WI38 (cell line): ENCODE results near the gene SLAMF8.

Experiments
- H3K4me3 ChIP-seq: 2 replicates; pipeline ENCODE4 v1.5.1; 2011; ENCODE audit warnings: low read depth, mild to moderate bottlenecking, control low read depth, low read length
- CTCF ChIP-seq: IDR thresholded peaks from 2 replicates; pipeline ENCODE4 v1.5.1; 2012; ENCODE audit warnings: low read depth, mild to moderate bottlenecking, control low read depth, low read length

Gene SLAMF8

GRCh38 chr1:159826441-159827101 is at the start of gene SLAMF8:
TSS of gene SLAMF8 (plus strand) at chr1:159826873. CDS start at chr1:159826899, 26 bp downstream.
- H3K4me3 ChIP-seq: no peak within 1 kb of the TSS

GRCh38 chr1:159778266-159778665 is 48.4 kb upstream of the SLAMF8 start:
- TF ChIP-seq CTCF: no peak

More at GRCh38 chr1:159826441-159827101, at the start of gene SLAMF8:
- TF ChIP-seq CTCF: no peak

GRCh38 chr1:159779403-159779851 is 47.2 kb upstream of the SLAMF8 start:
- no peak overlapping the region for H3K4me3 ChIP-seq
- no peak for TF ChIP-seq CTCF

More at GRCh38 chr1:159778266-159778665, 48.4 kb upstream of the SLAMF8 start:
- H3K4me3 ChIP-seq: no peak overlapping the region

GRCh38 chr1:159780583-159781582 is 45.8 kb upstream of the SLAMF8 start, which contains the start of gene DUSP23:
TSS of gene DUSP23 (plus strand) at chr1:159780962. CDS start at chr1:159781101, 139 bp downstream.
- TF ChIP-seq CTCF: peak; percentile 81
- peak within 1 kb of the TSS; percentile 48 for H3K4me3 ChIP-seq

GRCh38 chr1:159781992-159782391 is 44.7 kb upstream of the SLAMF8 start:
- no peak for TF ChIP-seq CTCF
- no peak overlapping the region for H3K4me3 ChIP-seq

- no peak for TF ChIP-seq CTCF
- no peak overlapping the region for H3K4me3 ChIP-seq
Observed at GRCh38 chr1:159783724-159784123, 42.9 kb upstream of the SLAMF8 start.
